ENCODE measurements around the gene DCLK2. TPM values are rescaled to one million over a fixed set of nuclear protein-coding genes. Genes with fewer than 3 reads are reported as not detected.
A peak's percentile ranks its signal among the peaks of the same experiment; 100 is the strongest.

Gene DCLK2
- total RNA-seq, 6 experiments from 2014 or later = 0.35 to 1.8 (median 0.68) TPM

DNA sequence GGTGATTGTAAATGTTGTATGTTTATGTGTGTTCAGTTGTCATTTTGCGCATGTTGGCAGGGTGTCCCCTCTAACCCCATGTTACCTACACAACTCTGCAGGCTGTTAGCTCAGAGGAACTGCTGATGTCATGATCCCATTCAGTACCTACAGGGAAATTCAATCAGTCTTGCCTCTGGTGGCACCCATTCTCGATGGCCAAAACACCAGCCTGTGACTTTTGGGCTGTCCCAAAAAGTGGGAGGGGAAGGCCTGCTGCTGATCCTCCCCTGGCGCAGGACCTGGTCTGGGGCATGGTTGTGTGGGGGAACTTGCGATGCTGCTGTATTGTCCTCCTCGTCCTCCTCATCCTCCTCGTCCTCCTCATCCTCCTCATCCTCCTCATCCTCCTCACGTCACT is 174.5 kb downstream of the DCLK2 start:
- TF ChIP-seq POLR2A (IDR thresholded peaks at IDR 0.05) (no peak), CTCF (IDR thresholded peaks at IDR 0.05) (no peak)
- Histone ChIP-seq H3K36me3 (no peaks in the 10 kb centered on the region), H3K4me3 (no peak overlapping the region), H3K27me3 (no peaks in the 10 kb centered on the region), H3K9me3 (no peaks in the 10 kb centered on the region), H3K27ac (no peak overlapping the region), H3K4me1 (no peaks in the 10 kb centered on the region)
- WGBS (ENCODE audit: insufficient coverage, low coverage, low lambda C conversion rate, missing lambda C conversion rate) = 89% methylated on average over 5 of the region's 7 CpGs
- no peak for ATAC-seq
- intact Hi-C loops (cut with DNase I) = no loop called here
- DNase-seq = no peak

- TF ChIP-seq CTCF (IDR thresholded peaks at IDR 0.05) = no peak
- TF ChIP-seq POLR2A (IDR thresholded peaks at IDR 0.05) = no peak
- H3K27ac ChIP-seq = no peak overlapping the region
- H3K9me3 ChIP-seq = no peaks in the 10 kb centered on the region
- no peak for ATAC-seq
- intact Hi-C loops (cut with DNase I) = no loop called here
- DNase-seq = no peak
- no peaks in the 10 kb centered on the region for H3K4me1 ChIP-seq
- 75% methylated on average over 1 of the region's 11 CpGs for WGBS (ENCODE audit: insufficient coverage, low coverage, low lambda C conversion rate, missing lambda C conversion rate)
- no peak overlapping the region for H3K4me3 ChIP-seq
- no peaks in the 10 kb centered on the region for H3K27me3 ChIP-seq
- H3K36me3 ChIP-seq = no peaks in the 10 kb centered on the region
Observed at GRCh38 chr4:150253416-150253815, 175.2 kb downstream of the DCLK2 start.

DNA sequence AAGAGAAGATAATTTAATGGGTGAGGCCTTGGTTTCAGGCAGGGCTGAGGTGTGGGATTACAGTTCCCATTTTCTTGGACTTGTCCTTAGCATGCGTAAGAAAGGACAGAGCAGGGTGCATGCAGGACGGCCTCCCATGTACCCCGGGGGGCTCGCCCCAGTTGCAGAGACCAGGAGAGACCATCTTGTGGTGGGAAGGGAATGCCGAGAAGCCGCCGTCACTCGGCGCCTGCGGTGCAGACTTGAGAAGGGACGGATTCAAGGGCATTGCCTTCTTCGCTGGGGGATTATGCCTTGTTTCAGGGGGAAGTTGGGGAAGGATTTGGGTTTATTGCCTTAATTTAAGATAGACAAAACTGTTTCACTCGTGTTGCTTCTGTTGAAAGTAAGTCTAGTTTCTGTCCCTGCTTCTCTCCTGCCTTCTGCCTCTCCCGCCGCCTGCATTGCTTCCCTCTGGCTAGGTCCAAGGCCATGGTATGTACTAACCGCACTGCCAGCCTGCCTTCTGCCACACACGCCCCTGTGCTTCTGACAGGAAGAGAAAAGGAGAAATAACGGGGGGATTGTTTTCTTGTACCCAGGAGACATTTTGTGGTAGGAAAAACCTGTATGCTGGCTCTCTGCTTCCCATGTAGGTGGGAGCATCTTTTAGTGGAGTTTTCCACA is 175.9 kb downstream of the DCLK2 start:
- DNase-seq = no peak

DNA sequence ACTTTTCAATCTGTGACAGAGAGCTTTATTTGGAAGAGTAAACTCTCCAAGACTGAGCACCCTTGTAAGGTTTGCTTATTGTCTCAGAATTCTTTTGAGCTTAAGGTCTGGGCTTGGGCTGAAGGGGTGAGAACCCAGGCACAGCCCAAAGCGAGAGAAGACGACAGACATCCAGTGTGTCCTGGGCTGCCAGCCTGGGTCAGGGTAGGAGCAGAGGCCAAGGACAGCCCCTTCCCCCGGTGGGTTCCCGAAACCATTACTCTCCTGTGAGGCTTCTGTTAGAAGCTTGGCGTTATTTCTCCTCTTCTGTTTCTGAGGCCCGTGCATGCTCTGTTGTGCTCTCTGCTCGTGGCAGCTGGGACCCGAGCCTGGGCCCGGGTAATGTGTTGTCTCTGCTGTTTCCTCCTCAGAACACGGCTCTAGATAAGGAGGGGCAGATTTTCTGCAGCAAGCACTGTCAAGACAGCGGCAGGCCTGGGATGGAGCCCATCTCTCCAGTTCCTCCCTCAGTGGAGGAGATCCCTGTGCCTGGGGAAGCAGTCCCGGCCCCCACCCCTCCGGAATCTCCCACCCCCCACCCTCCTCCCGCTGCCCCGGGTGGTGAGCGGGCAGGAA is 177.5 kb downstream of the DCLK2 start:
- Histone ChIP-seq H3K27me3 (no peaks in the 10 kb centered on the region), H3K4me1 (no peaks in the 10 kb centered on the region), H3K36me3 (no peaks in the 10 kb centered on the region), H3K4me3 (no peak overlapping the region), H3K9me3 (no peaks in the 10 kb centered on the region), H3K27ac (peak overlapping the region in 1 of 3 donors; percentile 39)
- intact Hi-C loops (cut with DNase I) = no loop called here
- DNase-seq (no peak), ATAC-seq (no peak)
- whole genome bisulfite sequencing (ENCODE audit: insufficient coverage, low coverage, low lambda C conversion rate, missing lambda C conversion rate) = 79% methylated on average over 3 of the region's 16 CpGs
- TF ChIP-seq CTCF (IDR thresholded peaks at IDR 0.05) (no peak), POLR2A (IDR thresholded peaks at IDR 0.05) (no peak)

More for the DNA sequence above, 175.9 kb downstream of the DCLK2 start:
- Histone ChIP-seq H3K4me3 (no peak overlapping the region), H3K27me3 (no peaks in the 10 kb centered on the region), H3K27ac (no peak overlapping the region), H3K9me3 (no peaks in the 10 kb centered on the region), H3K36me3 (no peaks in the 10 kb centered on the region), H3K4me1 (no peaks in the 10 kb centered on the region)
- intact Hi-C loops (cut with DNase I) = no loop called here
- TF ChIP-seq CTCF (IDR thresholded peaks at IDR 0.05) (no peak), POLR2A (IDR thresholded peaks at IDR 0.05) (no peak)
- WGBS (ENCODE audit: insufficient coverage, low coverage, low lambda C conversion rate, missing lambda C conversion rate) = 78% methylated on average over 3 of the region's 18 CpGs
- no peak for ATAC-seq

Measured in right lobe of liver (tissue), 6 donors.